Stomach (tissue), 4 donors: ENCODE data around the gene CCL18.

Source experiments
- CTCF ChIP-seq, 7 experiments: fragments of 450-650 bp in 4 of 7; fragments of 200-600 bp in 3 of 7; sonication (generic) in 3 of 7; IDR thresholded peaks; one replicate each; pipeline ENCODE4 v1.5.1; 2016 to 2019; ENCODE audit warnings: antibody characterized with exemption in 7 of 7, control low read depth in 2 of 7, mild to moderate bottlenecking in 1 of 7
- EP300 ChIP-seq: sonication (generic); formaldehyde crosslinking; IDR thresholded peaks from one replicate; pipeline ENCODE4 v1.6.1; 2017; ENCODE audit warnings: antibody characterized with exemption
- POLR2A ChIP-seq, 4 donors: fragments of 450-650 bp; IDR thresholded peaks; one replicate each; pipeline ENCODE4 v1.6.1; 2016; ENCODE audit warnings: antibody characterized with exemption in 4 of 4, control low read depth in 2 of 4, mild to moderate bottlenecking in 1 of 4, moderate library complexity in 1 of 4
- POLR2AphosphoS5 ChIP-seq, 3 donors: sonication (generic); formaldehyde crosslinking; IDR thresholded peaks; one replicate each; pipeline ENCODE4 v1.6.1; 2016; ENCODE audit warnings: antibody characterized with exemption in 3 of 3

- TF ChIP-seq POLR2A (IDR thresholded peaks at IDR 0.05), result no peak
- TF ChIP-seq EP300, result no peak
- no peak for TF ChIP-seq CTCF (IDR thresholded peaks at IDR 0.05)
- TF ChIP-seq POLR2AphosphoS5 (IDR thresholded peaks at IDR 0.05), result no peak
Observed at GRCh38 chr17:36024106-36024869, 39.8 kb upstream of the CCL18 start.
